ENCODE results near the gene KCNE2. TPM values are rescaled to one million over a fixed set of nuclear protein-coding genes. Genes with fewer than 3 reads are reported as not detected.

KCNE2 gene
- total and polyA plus RNA-seq, 4 donors, result 0.57 TPM; not detected in 3

DNA sequence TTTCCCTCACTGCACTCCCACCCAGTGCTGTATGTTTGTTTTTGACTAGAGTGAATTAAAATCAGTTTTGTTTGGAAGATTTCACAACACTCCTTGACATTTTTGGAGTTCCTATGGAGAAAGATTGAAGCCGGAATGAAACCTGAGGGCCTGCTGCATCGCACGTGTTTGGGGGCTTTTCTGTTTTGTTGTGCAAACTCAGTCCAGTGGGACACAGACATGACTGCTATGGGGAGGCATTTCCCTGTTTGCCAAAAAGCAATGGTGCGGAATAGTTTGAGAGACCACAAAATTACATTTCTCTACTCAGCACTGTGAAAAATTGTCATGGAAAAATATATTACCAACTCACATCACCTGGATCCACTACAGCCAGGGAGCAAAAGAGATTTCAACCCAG lies 43.8 kb upstream of the KCNE2 start:
- H3K36me3 ChIP-seq (ENCODE audit: control insufficient read depth in 4 of 4, insufficient read depth in 3 of 4, low read depth in 1 of 4, low read length in 3 of 4), result no peaks in the 10 kb centered on the region
- 91% methylated on average over 4 of the region's 4 CpGs for WGBS
- H3K4me1 ChIP-seq (ENCODE audit: control insufficient read depth in 4 of 4, insufficient read depth in 4 of 4, low read length in 3 of 4), result no peaks in the 10 kb centered on the region
- peaks cover 0 to 2% (median 0%) of the 10 kb centered on the region in 4 donors for H3K27me3 ChIP-seq (ENCODE audit: control insufficient read depth in 4 of 4, insufficient read depth in 4 of 4, low read length in 3 of 4)
- no peak overlapping the region for H3K27ac ChIP-seq (ENCODE audit: low read depth in 1 of 2, low read length in 2 of 2)
- TF ChIP-seq, protein P1, sequence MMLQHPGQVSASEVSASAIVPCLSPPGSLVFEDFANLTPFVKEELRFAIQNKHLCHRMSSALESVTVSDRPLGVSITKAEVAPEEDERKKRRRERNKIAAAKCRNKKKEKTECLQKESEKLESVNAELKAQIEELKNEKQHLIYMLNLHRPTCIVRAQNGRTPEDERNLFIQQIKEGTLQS (IDR thresholded peaks at IDR 0.05), result no peak
- no peak for DNase-seq (ENCODE audit: low spot score)
- H3K9ac ChIP-seq (ENCODE audit: low read depth in 1 of 2, low read length in 2 of 2), result no peak overlapping the region
- H3K4me3 ChIP-seq (ENCODE audit: low read depth in 1 of 3, low read length in 3 of 3), result no peak overlapping the region
- peaks cover 0 to 4% (median 0%) of the 10 kb centered on the region in 4 donors for H3K9me3 ChIP-seq (ENCODE audit: control insufficient read depth in 4 of 4, low read length in 3 of 4)

DNA sequence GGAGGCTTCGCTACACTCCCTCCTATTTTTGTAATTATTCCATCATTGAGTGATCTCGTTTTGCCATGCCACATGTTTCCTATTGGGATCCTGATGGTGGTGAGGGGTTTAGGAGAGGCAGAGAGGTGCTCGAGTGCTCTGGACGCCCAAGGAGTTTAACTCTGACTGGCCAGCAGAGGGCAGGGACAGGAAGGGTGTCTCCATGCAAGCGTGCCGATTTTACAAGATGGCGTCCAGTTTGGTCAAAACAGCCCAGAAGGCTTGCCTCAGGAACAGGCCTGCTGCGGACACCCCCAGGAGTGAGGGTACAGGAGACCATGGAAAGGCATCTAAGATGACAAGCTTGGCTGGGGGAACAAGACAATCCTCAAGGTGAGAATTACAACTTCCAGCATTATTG lies 33.8 kb upstream of the KCNE2 start:
- no peaks in the 10 kb centered on the region for H3K36me3 ChIP-seq (ENCODE audit: control insufficient read depth in 4 of 4, insufficient read depth in 3 of 4, low read depth in 1 of 4, low read length in 3 of 4)
- WGBS, result 95% methylated on average over 8 of the region's 8 CpGs
- no peak for DNase-seq (ENCODE audit: low spot score)

DNA sequence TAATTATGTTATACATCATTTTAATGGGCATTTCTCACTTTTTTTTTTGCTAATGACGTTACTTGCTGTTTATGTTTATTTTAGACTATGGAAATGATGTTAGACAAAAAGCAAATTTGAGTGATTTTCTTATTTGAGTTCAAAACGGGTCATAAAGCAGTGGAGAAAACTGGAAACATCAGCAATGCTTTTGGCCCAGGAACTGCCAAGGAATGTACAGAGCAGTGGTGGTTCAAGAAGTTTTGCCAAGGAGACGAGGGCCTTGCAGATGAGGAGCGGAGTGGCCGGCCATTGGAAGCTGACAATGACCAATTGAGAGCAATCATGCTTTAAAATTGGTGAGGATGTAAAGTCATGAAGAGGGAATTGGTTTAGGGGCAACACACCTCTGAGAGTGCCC lies 32.1 kb upstream of the KCNE2 start:
- no peak overlapping the region for H3K27ac ChIP-seq (ENCODE audit: low read depth in 1 of 2, low read length in 2 of 2)
- TF ChIP-seq JUND (IDR thresholded peaks at IDR 0.05), result no peak
- TF ChIP-seq, protein P2, sequence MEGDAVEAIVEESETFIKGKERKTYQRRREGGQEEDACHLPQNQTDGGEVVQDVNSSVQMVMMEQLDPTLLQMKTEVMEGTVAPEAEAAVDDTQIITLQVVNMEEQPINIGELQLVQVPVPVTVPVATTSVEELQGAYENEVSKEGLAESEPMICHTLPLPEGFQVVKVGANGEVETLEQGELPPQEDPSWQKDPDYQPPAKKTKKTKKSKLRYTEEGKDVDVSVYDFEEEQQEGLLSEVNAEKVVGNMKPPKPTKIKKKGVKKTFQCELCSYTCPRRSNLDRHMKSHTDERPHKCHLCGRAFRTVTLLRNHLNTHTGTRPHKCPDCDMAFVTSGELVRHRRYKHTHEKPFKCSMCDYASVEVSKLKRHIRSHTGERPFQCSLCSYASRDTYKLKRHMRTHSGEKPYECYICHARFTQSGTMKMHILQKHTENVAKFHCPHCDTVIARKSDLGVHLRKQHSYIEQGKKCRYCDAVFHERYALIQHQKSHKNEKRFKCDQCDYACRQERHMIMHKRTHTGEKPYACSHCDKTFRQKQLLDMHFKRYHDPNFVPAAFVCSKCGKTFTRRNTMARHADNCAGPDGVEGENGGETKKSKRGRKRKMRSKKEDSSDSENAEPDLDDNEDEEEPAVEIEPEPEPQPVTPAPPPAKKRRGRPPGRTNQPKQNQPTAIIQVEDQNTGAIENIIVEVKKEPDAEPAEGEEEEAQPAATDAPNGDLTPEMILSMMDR (IDR thresholded peaks at IDR 0.05; ENCODE audit: low read depth, low read length, missing input control), result no peak
- TF ChIP-seq FOXA2 (IDR thresholded peaks at IDR 0.05), result no peak
- TF ChIP-seq EGR1 (IDR thresholded peaks at IDR 0.05; ENCODE audit: low read depth in 2 of 2), result no peak
- no peak for TF ChIP-seq GABPA (IDR thresholded peaks at IDR 0.05 in 1 of 2, conservative IDR thresholded peaks at IDR 0.05 in 1 of 2)
- no peak for TF ChIP-seq HNF4A (conservative IDR thresholded peaks at IDR 0.05)
- TF ChIP-seq, protein P3, sequence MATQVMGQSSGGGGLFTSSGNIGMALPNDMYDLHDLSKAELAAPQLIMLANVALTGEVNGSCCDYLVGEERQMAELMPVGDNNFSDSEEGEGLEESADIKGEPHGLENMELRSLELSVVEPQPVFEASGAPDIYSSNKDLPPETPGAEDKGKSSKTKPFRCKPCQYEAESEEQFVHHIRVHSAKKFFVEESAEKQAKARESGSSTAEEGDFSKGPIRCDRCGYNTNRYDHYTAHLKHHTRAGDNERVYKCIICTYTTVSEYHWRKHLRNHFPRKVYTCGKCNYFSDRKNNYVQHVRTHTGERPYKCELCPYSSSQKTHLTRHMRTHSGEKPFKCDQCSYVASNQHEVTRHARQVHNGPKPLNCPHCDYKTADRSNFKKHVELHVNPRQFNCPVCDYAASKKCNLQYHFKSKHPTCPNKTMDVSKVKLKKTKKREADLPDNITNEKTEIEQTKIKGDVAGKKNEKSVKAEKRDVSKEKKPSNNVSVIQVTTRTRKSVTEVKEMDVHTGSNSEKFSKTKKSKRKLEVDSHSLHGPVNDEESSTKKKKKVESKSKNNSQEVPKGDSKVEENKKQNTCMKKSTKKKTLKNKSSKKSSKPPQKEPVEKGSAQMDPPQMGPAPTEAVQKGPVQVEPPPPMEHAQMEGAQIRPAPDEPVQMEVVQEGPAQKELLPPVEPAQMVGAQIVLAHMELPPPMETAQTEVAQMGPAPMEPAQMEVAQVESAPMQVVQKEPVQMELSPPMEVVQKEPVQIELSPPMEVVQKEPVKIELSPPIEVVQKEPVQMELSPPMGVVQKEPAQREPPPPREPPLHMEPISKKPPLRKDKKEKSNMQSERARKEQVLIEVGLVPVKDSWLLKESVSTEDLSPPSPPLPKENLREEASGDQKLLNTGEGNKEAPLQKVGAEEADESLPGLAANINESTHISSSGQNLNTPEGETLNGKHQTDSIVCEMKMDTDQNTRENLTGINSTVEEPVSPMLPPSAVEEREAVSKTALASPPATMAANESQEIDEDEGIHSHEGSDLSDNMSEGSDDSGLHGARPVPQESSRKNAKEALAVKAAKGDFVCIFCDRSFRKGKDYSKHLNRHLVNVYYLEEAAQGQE (IDR thresholded peaks at IDR 0.05), result no peak
- TF ChIP-seq RAD21 (IDR thresholded peaks at IDR 0.05), result no peak
- TF ChIP-seq NR2F2 (IDR thresholded peaks at IDR 0.05), result no peak
- no peaks in the 10 kb centered on the region for H3K4me1 ChIP-seq (ENCODE audit: control insufficient read depth in 4 of 4, insufficient read depth in 4 of 4, low read length in 3 of 4)
- no peak for DNase-seq (ENCODE audit: low spot score)
- no peak overlapping the region for H3K4me3 ChIP-seq (ENCODE audit: low read depth in 1 of 3, low read length in 3 of 3)
- no peaks in the 10 kb centered on the region for H3K9me3 ChIP-seq (ENCODE audit: control insufficient read depth in 4 of 4, low read length in 3 of 4)
- H3K9ac ChIP-seq (ENCODE audit: low read depth in 1 of 2, low read length in 2 of 2), result no peak overlapping the region
- no peaks in the 10 kb centered on the region for H3K27me3 ChIP-seq (ENCODE audit: control insufficient read depth in 4 of 4, insufficient read depth in 4 of 4, low read length in 3 of 4)
- WGBS, result 82% methylated on average over 5 of the region's 5 CpGs
- no peaks in the 10 kb centered on the region for H3K36me3 ChIP-seq (ENCODE audit: control insufficient read depth in 4 of 4, insufficient read depth in 3 of 4, low read depth in 1 of 4, low read length in 3 of 4)

More for the DNA sequence above, 33.8 kb upstream of the KCNE2 start:
- no peak overlapping the region for H3K9ac ChIP-seq (ENCODE audit: low read depth in 1 of 2, low read length in 2 of 2)
- no peaks in the 10 kb centered on the region for H3K27me3 ChIP-seq (ENCODE audit: control insufficient read depth in 4 of 4, insufficient read depth in 4 of 4, low read length in 3 of 4)
- no peak overlapping the region for H3K27ac ChIP-seq (ENCODE audit: low read depth in 1 of 2, low read length in 2 of 2)
- no peaks in the 10 kb centered on the region for H3K9me3 ChIP-seq (ENCODE audit: control insufficient read depth in 4 of 4, low read length in 3 of 4)
- no peak overlapping the region for H3K4me3 ChIP-seq (ENCODE audit: low read depth in 1 of 3, low read length in 3 of 3)
- no peaks in the 10 kb centered on the region for H3K4me1 ChIP-seq (ENCODE audit: control insufficient read depth in 4 of 4, insufficient read depth in 4 of 4, low read length in 3 of 4)
- TF ChIP-seq YY1 (IDR thresholded peaks at IDR 0.05) (no peak), RAD21 (IDR thresholded peaks at IDR 0.05) (no peak)
- TF ChIP-seq, protein P3 (IDR thresholded peaks at IDR 0.05), result no peak
